Measurements from ENCODE around the gene SLC35B4.
A peak's percentile ranks its signal among the peaks of the same experiment; 100 is the strongest.
"Not testable (repeated sequence)": the region's sequence is repeated elsewhere in the genome, so short reads cannot be mapped to it uniquely, and the experiment has no call there.

The SLC35B4 gene

GRCh38 chr7:134330974-134331373 is 14.2 kb upstream of the SLC35B4 start:
- no peak for DNase-seq

GRCh38 chr7:134329614-134330346 is 13.1 kb upstream of the SLC35B4 start:
- DNase-seq: no peak

DNA sequence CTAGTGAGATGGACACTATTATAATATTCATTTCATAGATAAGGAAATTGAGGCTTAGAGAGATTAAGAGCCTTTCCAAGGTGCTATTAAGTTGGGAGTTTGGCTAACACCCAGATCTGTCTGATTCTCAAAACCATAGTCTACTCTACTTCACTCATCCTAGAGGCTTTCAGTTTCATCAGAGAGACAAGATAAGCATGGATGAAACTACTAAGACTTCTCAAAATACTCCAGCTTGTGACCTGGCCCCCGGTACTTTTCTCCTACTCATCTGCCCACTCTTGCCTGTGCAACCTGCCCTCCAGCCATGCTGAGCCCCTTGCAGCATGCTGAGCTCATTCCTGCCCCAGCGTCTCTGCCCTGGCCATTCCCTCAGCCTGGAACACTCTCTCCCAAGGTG is 12.2 kb upstream of the SLC35B4 start:
- no peak for DNase-seq

DNA sequence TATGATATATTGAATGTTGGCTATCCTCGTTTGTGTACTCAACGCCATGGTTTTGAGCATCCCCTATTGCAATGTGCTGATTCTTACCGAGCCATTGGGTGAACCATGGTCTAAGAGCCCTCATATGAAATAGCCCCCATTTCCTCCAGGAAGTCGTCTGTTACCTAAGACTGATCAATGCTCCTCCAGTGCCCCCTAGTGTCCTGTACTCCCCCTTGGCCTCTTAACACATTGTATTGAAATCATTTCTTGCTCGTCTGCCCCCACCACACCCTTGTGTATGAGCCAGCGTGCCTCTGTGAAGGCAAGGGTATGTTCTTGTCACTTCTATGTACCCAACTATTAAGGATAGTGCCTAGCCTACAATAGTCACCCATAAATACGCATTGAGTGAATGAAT is 11.2 kb upstream of the SLC35B4 start:
- peak; percentile 66 for DNase-seq

DNA sequence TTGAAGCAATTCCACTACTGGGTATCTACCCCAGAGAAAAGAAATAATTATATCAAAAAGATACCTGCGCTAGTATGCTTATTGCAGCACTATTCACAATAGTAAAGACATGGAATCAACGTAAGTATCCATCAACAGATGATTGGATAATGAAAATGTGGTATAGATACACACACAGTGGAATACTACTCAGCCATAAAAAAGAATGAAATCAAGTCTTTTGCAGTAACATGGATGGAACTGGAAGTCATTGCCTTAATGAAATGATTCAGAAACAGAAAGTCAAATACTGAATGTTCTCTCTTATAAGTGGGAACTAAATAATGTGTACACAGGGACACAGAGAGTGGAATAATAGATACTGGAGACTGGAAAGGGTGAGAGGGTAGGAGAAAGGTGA is 7.4 kb upstream of the SLC35B4 start:
- no peak for DNase-seq

GRCh38 chr7:134320201-134320600 is 3.5 kb upstream of the SLC35B4 start:
- DNase-seq: no peak

- no peak for DNase-seq
Observed at GRCh38 chr7:134318443-134318842, 1.7 kb upstream of the SLC35B4 start.

DNA sequence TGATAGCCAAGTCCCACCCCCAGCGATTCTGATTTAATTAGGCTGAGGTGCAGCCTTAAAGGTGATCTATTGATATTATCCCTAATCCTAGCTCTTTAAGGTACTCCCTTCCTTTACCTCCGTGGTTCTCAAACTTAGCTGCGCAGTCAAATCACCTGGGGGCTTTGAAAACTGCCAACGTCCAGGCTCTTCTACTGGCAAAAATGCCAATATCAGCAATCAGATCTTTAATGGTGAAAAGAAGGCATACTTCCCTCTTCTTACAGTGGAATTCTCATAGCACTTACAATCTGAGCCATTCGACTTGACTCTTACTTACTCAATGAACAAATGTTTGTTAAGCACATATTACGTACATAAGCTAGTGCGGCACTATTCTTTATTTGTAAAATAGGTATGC is 704 bp upstream of the SLC35B4 start:
- DNase-seq: no peak

- peak; percentile 4 for DNase-seq
Observed at GRCh38 chr7:134315679-134316538, 821 bp downstream of the SLC35B4 start.

- DNase-seq: no peak
Observed at GRCh38 chr7:134313543-134313942, 3.2 kb downstream of the SLC35B4 start.

DNA sequence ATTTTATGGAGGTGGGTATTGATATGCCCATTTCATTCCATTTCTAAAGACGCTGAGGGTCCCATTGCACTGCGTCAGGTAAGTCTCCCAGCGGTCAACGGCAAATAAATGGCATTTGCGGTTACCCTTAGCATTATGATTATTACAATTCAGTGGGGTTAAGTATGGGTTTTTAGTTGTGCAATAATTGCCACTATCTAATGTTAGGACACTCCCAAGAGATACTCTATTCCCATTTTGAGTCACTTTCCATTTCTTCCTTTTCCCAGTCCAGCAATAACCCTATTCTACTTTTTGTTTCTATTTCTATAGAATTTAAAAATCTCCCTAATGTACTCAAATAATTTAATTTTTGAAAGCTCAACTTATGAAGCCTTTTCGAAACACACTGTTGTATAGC is 4.0 kb downstream of the SLC35B4 start:
- DNase-seq: no peak

GRCh38 chr7:134311807-134312206 is 4.9 kb downstream of the SLC35B4 start:
- DNase-seq: no peak

GRCh38 chr7:134308548-134308947 is 8.2 kb downstream of the SLC35B4 start:
- no peak for DNase-seq

- DNase-seq: no peak
Observed at GRCh38 chr7:134307320-134307719, 9.4 kb downstream of the SLC35B4 start.

DNA sequence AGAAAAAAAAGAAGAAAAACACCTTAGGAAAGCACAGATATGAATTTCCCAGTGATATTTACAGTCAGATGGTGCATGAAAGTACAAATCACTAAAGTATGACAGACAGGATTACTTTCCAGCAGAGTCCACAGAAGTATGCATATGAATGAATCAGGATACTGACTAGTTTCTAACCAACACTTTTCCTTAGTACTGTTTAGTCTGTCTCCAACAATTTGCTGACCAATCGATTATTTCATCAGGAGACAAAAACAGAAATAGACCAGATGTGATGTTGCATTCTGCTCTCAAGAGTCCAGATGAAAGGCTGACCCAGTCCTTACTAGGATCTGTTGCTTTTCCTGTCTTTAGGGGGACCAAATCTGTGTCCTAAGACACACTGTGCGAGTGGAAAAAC is 14.6 kb downstream of the SLC35B4 start:
- no peak for DNase-seq

DNA sequence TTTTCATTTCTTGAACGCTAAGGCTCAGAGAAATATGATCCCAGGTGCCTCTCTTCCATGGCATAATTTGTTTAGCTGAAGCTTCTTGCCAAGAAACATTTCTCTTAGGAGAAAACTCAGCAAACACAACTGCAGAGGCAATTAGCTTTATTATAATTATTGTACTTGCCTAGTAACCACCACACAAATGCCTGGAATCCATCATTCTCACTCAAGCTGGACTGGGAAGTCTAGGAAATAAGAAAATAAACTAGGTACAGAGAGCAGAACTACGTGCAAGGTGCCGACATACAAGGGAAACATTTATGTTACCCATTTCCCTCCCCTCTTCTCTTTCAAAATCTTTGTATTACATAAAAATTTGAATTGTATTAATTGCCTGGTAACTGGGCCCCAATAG is 15.1 kb downstream of the SLC35B4 start:
- no peak for DNase-seq

GRCh38 chr7:134300988-134301387 is 15.7 kb downstream of the SLC35B4 start:
- no peak for DNase-seq

DNA sequence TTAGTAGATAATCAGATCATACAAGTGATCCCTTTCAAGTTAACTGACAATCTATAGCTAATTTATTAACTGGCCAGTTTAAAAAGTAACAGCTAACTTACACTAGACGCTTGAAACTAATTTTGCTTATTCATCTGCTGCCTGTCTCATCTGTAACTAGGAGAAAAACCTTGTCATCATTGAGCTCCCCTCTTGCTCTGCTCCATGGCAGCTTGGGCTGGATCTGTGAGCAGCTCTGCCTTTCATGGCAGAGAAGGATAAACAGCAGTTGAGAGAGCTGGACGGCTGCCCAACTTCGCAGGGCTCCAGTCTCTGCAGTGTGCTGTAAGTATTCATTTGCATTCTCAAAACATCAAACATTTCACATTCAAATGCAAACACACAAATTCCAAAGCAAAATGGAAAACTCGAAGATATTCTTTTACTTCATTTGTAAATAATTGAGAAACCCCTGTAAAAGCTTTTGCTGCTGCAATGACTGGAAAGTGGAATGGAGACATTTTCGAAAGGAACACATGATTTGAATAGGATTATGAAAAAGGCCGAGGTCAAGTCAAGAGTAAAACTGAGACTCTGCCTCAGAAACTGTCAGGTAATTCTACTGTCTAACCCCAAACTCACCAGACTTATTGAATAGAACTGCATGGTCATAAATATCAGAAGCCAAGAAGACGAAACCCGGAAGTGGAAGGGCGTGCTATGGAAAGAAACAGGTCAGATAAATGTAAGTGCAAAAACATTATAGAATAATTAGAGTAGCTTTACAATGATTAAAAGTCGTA is 17.6 kb downstream of the SLC35B4 start:
- no peak for DNase-seq

DNA sequence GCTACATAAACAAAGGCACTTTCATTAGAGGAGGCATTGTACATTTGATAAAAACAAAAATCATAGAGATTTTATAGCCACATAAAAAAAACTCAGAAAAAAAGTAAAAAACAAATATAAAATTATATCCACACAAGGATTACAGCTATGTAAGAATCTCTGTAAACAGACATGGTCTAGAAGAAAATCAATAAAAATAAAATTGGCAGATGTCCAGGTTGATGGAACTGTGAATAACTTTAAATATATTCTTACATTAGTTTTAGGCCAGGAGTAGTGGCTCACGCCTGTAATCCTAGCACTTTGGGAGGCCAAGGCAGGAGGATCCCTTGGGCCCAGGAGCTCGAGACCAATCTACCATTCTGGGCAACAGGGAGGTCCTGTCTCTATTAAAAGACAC is 19.2 kb downstream of the SLC35B4 start:
- no peak for DNase-seq

DNA sequence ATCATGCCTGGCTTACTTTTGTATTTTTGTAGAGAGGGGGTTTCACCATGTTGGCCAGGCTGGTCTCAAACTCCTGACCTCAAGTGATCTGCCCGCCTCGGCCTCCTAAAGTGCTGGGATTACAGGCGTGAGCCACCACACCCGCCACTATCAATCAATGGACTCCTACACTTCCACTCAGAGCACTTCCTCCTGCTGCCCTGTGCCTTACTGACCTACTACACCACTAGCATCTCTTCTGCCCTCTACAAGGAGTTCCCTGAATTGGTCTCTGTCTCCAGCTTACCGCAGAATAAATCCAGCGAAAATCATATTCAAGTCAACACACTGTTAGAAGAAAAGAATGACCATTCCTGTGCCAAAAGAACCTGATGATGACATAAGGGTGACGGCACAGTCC is 20.7 kb downstream of the SLC35B4 start:
- DNase-seq: not testable (repeated sequence)

- DNase-seq: peak; percentile 7
Observed at GRCh38 chr7:134293002-134293740, 23.6 kb downstream of the SLC35B4 start.

- DNase-seq: no peak
Observed at GRCh38 chr7:134290286-134290685, 26.4 kb downstream of the SLC35B4 start.

DNA sequence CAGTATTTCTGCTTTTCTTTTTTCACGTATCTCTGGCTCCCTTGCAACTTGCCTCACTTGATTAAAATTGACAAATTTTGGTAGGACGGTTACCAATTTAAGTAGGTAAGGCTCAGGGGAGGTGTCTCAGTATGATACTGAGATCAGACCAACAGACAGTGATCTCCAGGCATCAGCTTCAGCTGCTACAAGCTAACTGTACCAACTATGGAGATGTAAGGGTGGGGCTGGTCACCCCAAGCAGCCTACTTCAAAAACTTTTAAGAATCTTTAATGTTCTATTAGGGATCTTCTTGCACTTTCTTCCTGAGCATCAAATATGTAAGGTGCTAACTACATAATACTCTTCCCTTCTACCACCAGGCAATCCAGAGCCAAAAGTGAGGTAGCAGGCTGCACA is 26.9 kb downstream of the SLC35B4 start:
- DNase-seq: no peak
